Stimulated activated naive CD4-positive, alpha-beta T cell treated with Interleukin-2 at 50 U/mL for 16 hours (primary cell): ENCODE measurements around the gene GNAO1.
A peak's percentile ranks its signal among the peaks of the same experiment; 100 is the strongest.

ENCODE experiments used
- DNase-seq: peaks from one replicate; lab custom pipeline; 2025; lab: John Stamatoyannopoulos, UW

The GNAO1 gene

GRCh38 chr16:56312556-56312955 is 121.3 kb downstream of the GNAO1 start:
- DNase-seq = no peak

GRCh38 chr16:56314244-56314850 is 123.1 kb downstream of the GNAO1 start:
- DNase-seq = no peak

- no peak for DNase-seq
These were observed 124.7 kb downstream of the GNAO1 start for GRCh38 chr16:56315955-56316354.

- no peak for DNase-seq
These were observed 125.3 kb downstream of the GNAO1 start for GRCh38 chr16:56316545-56316944.

- peak; percentile 70 for DNase-seq
These were observed 126.9 kb downstream of the GNAO1 start for GRCh38 chr16:56317998-56318826.

GRCh38 chr16:56318827-56319140 is 127.5 kb downstream of the GNAO1 start:
- DNase-seq = no peak

DNA sequence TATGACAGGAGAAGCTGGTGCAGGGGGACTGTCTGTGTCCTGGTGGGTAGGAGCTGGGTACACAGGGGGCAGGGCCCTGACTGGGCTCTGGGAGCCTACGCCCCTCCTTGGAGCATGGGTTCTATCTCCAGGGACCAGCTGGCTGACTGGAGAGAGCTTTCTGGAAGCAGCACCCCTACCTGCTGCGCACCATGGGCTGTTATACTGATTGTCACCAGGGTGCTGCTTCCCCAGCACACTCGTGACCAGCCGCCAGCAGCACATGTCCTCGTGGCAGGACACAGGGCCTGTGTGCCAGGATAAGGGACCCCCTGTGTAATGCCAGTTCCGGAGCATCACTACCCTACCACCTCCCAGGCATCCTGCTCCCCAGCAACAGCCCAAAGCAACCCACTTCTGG is 128.1 kb downstream of the GNAO1 start:
- no peak for DNase-seq

DNA sequence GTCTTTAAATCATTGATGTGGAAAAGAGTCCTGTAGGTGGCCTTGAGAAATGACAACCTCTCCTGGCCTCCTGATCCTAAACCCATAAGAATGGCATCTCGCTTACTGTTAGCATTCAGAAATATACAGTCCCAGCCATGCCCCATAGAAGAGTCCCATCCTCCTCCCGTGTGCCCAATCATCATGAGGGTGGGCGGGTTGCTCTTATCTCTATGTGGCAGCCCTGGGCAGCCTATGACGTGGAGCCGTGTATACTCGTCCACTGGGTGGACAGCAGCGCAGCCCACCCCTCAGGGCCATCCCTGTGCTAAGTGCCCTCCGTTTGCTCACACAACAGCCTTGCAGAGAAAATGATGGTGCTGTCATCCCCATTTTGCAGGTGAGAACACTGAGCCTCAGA is 128.8 kb downstream of the GNAO1 start:
- no peak for DNase-seq

GRCh38 chr16:56320811-56321558 is 129.7 kb downstream of the GNAO1 start:
- no peak for DNase-seq

GRCh38 chr16:56321571-56321970 is 130.3 kb downstream of the GNAO1 start:
- no peak for DNase-seq

GRCh38 chr16:56324406-56324805 is 133.1 kb downstream of the GNAO1 start:
- DNase-seq = no peak

- no peak for DNase-seq
These were observed 134.7 kb downstream of the GNAO1 start for GRCh38 chr16:56325956-56326355.

- DNase-seq = no peak
These were observed 136.0 kb downstream of the GNAO1 start for GRCh38 chr16:56327071-56327928.

DNA sequence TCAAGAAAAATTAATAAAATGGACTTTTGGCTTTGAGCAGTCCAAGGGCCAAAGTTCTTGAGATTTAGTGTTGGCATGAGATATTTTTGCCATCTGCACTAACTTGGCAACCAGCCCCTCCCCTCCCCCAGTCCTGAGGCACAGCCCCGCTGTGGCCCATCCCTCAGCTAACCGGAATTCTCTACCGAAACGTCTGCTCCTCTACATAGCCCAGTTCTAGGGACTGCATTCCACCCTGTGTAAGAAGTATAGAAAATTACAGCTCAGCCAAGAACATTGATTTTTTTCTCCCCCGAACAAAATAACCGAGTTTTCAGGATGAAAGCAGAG is 136.6 kb downstream of the GNAO1 start:
- DNase-seq = no peak

DNA sequence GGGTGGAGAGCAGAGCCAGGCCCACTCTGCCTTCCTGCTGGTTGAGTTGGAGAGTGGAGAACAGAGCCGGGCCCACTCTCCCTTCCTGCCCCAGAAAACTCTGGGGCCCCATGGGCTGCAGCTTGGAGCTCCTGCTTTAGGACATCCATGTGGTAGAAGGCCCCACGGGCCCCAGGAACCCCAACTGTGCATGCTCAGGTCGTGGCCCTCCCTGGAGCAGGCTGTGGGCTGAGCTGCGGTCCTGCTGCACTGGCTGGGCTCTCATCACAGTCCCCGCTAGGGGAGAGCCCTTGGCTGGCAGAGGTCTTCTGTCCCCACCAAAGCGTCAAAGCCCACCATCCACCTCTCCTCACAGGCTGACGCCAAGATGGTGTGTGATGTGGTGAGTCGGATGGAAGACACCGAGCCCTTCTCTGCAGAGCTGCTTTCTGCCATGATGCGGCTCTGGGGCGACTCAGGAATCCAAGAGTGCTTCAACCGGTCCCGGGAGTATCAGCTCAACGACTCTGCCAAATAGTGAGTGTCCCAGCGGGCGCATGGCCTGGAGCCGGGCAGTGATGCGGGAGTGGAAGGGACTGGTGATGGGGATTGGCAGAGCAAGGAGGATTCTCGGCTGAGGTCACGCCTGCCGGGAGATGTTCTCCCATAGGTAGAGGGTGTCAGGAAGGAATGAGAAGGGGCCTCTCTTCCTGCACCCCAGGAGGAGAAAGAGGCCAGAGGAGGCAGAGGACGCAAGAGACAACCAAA is 137.2 kb downstream of the GNAO1 start:
- DNase-seq = no peak

DNA sequence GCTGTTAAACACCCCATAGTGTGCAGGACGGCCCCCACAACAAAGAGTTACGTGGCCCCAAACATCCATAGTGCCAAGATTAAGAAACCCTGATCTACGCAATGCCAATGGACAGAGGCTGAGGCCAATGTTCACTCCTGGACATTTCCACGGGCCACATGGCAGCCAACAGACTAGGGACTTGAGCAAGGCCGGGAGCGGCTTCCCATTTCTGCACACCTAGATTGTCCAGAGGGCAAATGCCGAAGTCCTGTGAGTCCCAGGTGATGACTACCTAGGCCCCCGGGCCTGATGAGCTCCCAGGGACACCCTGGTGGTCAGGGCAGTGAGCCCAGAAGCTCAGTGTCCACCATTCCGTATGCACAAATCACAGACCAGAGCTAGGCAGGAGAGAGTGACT is 138.6 kb downstream of the GNAO1 start:
- DNase-seq = no peak

GRCh38 chr16:56330476-56330875 is 139.2 kb downstream of the GNAO1 start:
- no peak for DNase-seq

- DNase-seq = no peak
These were observed 140.1 kb downstream of the GNAO1 start for GRCh38 chr16:56331399-56331798.

- DNase-seq = no peak
These were observed 140.6 kb downstream of the GNAO1 start for GRCh38 chr16:56331915-56332314.

GRCh38 chr16:56332464-56333079 is 141.3 kb downstream of the GNAO1 start:
- no peak for DNase-seq

GRCh38 chr16:56334761-56335160 is 143.5 kb downstream of the GNAO1 start:
- no peak for DNase-seq
